HepG2 (cell line): ENCODE results near the gene RSBN1L. TPM values are rescaled to one million over a fixed set of nuclear protein-coding genes. Genes with fewer than 3 reads are reported as not detected.

Source experiments
- ARNT2 ChIP-seq: sonication (generic); formaldehyde crosslinking; IDR thresholded peaks from 2 replicates; pipeline ENCODE4 v1.8.0; 2022; ENCODE audit warnings: mild to moderate bottlenecking, low read depth, missing genetic modification reagents, moderate library complexity
- CSRNP2 ChIP-seq: sonication (generic); formaldehyde crosslinking; conservative IDR thresholded peaks from 2 replicates; pipeline ENCODE4 v1.8.0; 2022; ENCODE audit warnings: low read depth, missing genetic modification reagents
- IKZF4 ChIP-seq: sonication (generic); formaldehyde crosslinking; IDR thresholded peaks from 2 replicates; pipeline ENCODE4 v1.5.1; 2020; ENCODE audit warnings: borderline replicate concordance, mild to moderate bottlenecking, low read depth, missing genetic modification reagents; ENCODE audit errors: not compliant biosample characterization
- KDM5A ChIP-seq: fragments of 200-600 bp; sonication (generic); IDR thresholded peaks from 2 replicates; pipeline ENCODE4 v1.7.0; 2018; ENCODE audit warnings: antibody characterized with exemption, mild to moderate bottlenecking, low read length, borderline replicate concordance
- KMT2B ChIP-seq: IDR thresholded peaks from 2 replicates; pipeline ENCODE4 v1.6.1; 2016; ENCODE audit warnings: missing genetic modification reagents, missing compliant biosample characterization
- SIN3A ChIP-seq: IDR thresholded peaks from 2 replicates; pipeline ENCODE4 v1.6.1; 2011; ENCODE audit warnings: low read depth, mild to moderate bottlenecking, control low read depth, low read length, borderline replicate concordance
- SMAD3 ChIP-seq: sonication (generic); formaldehyde crosslinking; IDR thresholded peaks from 2 replicates; pipeline ENCODE4 v1.4.0; 2020; ENCODE audit warnings: missing genetic modification reagents
- ZBTB3 ChIP-seq: sonication (generic); formaldehyde crosslinking; IDR thresholded peaks from 2 replicates; pipeline ENCODE4 v1.4.0; 2020; ENCODE audit warnings: low read depth, mild to moderate bottlenecking, moderate library complexity, missing genetic modification reagents, borderline replicate concordance
- ZSCAN29 ChIP-seq: sonication (generic); formaldehyde crosslinking; conservative IDR thresholded peaks from 2 replicates; pipeline ENCODE4 v1.4.0; 2020; ENCODE audit warnings: mild to moderate bottlenecking, missing genetic modification reagents
- ZUFSP ChIP-seq: sonication (generic); formaldehyde crosslinking; IDR thresholded peaks from 2 replicates; pipeline ENCODE4 v1.9.0; 2021; ENCODE audit warnings: missing genetic modification reagents, mild to moderate bottlenecking, borderline replicate concordance
- polyA plus RNA-seq, 8 experiments: library from polyadenylated mRNA; depleted of rRNA in 3 of 8; stranded (reverse) in 7 of 8; unstranded in 1 of 8; fragments of >200 nt; fragmentation: Illumina TruSeq in 4 of 8; extraction: Trizol in 4 of 8; gene quantifications; 2 replicates each; pipeline versions ENCODE4 v1.2.1 to v1.2.3, GENCODE V29; 2011 to 2016; ENCODE audit warnings: low read depth in 4 of 8, missing spikeins in 1 of 8, mixed read lengths in 1 of 8; ENCODE audit not compliant: insufficient read depth in 1 of 8
- total RNA-seq, 5 experiments: library from RNA; depleted of rRNA; stranded (reverse); fragments of >200 nt; fragmentation: Illumina TruSeq; extraction: Trizol; gene quantifications; 2 replicates each; pipeline ENCODE4 v1.2.3, GENCODE V29; 2016; ENCODE audit warnings: low read depth in 1 of 5
- TF ChIP-seq, protein P1 (sequence below): sonication (generic); formaldehyde crosslinking; IDR thresholded peaks from 2 replicates; pipeline ENCODE4 v1.4.0; 2020; ENCODE audit warnings: missing genetic modification reagents
- TF ChIP-seq, protein P2 (sequence below): sonication (generic); formaldehyde crosslinking; conservative IDR thresholded peaks from 2 replicates; pipeline ENCODE4 v1.4.0; 2020; ENCODE audit warnings: missing genetic modification reagents
- TF ChIP-seq, protein P3 (sequence below): sonication (generic); formaldehyde crosslinking; IDR thresholded peaks from 2 replicates; pipeline ENCODE4 v1.4.0; 2020; ENCODE audit warnings: missing genetic modification reagents

RSBN1L gene
- total and polyA plus RNA-seq, 2 of the 13 experiments (the other 11 are each of a cell fraction or from before 2014, with no cell fraction given) = 7.7 to 21.3 TPM

DNA sequence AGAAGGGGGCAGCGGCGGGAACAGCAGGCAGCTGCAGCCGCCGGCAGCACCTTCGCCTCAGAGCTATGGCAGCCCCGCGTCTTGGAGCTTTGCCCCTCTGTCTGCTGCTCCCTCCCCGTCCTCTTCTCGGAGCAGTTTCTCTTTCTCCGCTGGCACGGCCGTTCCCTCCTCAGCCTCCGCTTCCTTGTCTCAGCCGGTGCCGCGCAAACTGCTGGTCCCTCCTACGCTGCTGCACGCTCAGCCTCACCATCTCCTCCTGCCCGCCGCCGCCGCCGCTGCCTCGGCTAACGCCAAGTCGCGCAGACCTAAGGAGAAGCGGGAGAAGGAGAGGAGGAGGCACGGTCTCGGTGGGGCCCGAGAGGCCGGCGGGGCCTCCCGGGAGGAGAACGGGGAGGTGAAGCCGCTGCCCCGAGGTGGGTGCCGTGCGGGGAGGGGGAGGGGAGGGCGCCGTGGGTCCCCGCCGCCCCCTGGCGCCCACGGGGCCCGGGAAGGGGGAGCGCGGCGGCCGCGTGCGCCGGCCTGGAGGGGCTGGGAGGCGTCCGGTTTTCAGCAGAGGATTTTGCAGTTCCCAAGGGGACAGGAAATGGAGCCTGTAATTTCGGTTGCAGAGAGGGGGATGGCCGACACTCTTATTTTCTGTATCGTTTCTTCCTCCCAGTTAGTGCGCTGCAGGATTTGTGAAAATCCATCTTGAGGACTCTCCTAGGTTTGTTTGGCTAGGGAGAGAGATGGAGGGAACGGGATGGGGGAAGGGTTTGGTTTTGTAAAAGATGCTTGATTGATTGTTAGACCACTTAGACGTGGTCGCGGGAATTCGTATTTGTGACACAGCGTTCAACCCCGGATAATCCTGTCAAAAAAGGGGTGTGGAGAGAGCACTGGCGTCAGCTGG lies 630 bp downstream of the RSBN1L start (continued):
- TF ChIP-seq ZBTB3 (CRISPR knock-in tag) = no peak
- no peak for TF ChIP-seq SMAD3
- TF ChIP-seq, protein P1, sequence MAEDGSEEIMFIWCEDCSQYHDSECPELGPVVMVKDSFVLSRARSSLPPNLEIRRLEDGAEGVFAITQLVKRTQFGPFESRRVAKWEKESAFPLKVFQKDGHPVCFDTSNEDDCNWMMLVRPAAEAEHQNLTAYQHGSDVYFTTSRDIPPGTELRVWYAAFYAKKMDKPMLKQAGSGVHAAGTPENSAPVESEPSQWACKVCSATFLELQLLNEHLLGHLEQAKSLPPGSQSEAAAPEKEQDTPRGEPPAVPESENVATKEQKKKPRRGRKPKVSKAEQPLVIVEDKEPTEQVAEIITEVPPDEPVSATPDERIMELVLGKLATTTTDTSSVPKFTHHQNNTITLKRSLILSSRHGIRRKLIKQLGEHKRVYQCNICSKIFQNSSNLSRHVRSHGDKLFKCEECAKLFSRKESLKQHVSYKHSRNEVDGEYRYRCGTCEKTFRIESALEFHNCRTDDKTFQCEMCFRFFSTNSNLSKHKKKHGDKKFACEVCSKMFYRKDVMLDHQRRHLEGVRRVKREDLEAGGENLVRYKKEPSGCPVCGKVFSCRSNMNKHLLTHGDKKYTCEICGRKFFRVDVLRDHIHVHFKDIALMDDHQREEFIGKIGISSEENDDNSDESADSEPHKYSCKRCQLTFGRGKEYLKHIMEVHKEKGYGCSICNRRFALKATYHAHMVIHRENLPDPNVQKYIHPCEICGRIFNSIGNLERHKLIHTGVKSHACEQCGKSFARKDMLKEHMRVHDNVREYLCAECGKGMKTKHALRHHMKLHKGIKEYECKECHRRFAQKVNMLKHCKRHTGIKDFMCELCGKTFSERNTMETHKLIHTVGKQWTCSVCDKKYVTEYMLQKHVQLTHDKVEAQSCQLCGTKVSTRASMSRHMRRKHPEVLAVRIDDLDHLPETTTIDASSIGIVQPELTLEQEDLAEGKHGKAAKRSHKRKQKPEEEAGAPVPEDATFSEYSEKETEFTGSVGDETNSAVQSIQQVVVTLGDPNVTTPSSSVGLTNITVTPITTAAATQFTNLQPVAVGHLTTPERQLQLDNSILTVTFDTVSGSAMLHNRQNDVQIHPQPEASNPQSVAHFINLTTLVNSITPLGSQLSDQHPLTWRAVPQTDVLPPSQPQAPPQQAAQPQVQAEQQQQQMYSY = no peak
- TF ChIP-seq, protein P2, sequence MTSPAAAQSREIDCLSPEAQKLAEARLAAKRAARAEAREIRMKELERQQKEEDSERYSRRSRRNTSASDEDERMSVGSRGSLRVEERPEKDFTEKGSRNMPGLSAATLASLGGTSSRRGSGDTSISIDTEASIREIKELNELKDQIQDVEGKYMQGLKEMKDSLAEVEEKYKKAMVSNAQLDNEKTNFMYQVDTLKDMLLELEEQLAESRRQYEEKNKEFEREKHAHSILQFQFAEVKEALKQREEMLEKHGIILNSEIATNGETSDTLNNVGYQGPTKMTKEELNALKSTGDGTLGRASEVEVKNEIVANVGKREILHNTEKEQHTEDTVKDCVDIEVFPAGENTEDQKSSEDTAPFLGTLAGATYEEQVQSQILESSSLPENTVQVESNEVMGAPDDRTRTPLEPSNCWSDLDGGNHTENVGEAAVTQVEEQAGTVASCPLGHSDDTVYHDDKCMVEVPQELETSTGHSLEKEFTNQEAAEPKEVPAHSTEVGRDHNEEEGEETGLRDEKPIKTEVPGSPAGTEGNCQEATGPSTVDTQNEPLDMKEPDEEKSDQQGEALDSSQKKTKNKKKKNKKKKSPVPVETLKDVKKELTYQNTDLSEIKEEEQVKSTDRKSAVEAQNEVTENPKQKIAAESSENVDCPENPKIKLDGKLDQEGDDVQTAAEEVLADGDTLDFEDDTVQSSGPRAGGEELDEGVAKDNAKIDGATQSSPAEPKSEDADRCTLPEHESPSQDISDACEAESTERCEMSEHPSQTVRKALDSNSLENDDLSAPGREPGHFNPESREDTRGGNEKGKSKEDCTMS = no peak
- TF ChIP-seq ZSCAN29 (CRISPR knock-in tag) = peak; percentile 23; the same call in 1 of the 2 replicates
- TF ChIP-seq KDM5A = no peak
- TF ChIP-seq, protein P3, sequence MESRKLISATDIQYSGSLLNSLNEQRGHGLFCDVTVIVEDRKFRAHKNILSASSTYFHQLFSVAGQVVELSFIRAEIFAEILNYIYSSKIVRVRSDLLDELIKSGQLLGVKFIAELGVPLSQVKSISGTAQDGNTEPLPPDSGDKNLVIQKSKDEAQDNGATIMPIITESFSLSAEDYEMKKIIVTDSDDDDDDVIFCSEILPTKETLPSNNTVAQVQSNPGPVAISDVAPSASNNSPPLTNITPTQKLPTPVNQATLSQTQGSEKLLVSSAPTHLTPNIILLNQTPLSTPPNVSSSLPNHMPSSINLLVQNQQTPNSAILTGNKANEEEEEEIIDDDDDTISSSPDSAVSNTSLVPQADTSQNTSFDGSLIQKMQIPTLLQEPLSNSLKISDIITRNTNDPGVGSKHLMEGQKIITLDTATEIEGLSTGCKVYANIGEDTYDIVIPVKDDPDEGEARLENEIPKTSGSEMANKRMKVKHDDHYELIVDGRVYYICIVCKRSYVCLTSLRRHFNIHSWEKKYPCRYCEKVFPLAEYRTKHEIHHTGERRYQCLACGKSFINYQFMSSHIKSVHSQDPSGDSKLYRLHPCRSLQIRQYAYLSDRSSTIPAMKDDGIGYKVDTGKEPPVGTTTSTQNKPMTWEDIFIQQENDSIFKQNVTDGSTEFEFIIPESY = no peak
- peak; percentile 38; the same call in 1 of the 2 replicates for TF ChIP-seq KMT2B
- TF ChIP-seq IKZF4 (CRISPR knock-in tag) = no peak
- no peak for TF ChIP-seq ZUFSP (CRISPR knock-in tag)
- TF ChIP-seq ARNT2 = no peak; the same call in 1 of the 2 replicates
- peak; percentile 87; the same call in 1 of the 2 replicates for TF ChIP-seq SIN3A
- TF ChIP-seq CSRNP2 (CRISPR knock-in tag) = no peak
